SK-N-SH (cell line): ENCODE results near the gene CCDC40. TPM values are rescaled to one million over a fixed set of nuclear protein-coding genes. Genes with fewer than 3 reads are reported as not detected.
A peak's percentile ranks its signal among the peaks of the same experiment; 100 is the strongest.

Experiments used
- CTCF ChIA-PET: fragments of 300-600, 350-600 bp; formaldehyde crosslinking; extraction: SDS; loops from one replicate; lab custom pipeline; 2021; lab: Yijun Ruan, JAX
- POLR2A ChIA-PET: fragments of 350-600 bp; sonication (Branson Sonifier 250); formaldehyde crosslinking; extraction: SDS; loops from one replicate; lab custom pipeline; 2020; ENCODE audit warnings: antibody characterized with exemption, inconsistent platforms; lab: Yijun Ruan, JAX
- DNase-seq: peaks from one replicate; pipeline ENCODE4 v3.0.0; 2012
- H2AFZ ChIP-seq: fragments of 200-600 bp; sonication (generic); 2 replicates; pipeline ENCODE4 v1.8.1; 2016; ENCODE audit warnings: antibody characterized with exemption, mild to moderate bottlenecking, low read depth
- H3F3A ChIP-seq: fragments of 200-600 bp; sonication (generic); replicated peaks from 2 replicates; pipeline ENCODE3; 2016; ENCODE audit warnings: antibody characterized with exemption, mild to moderate bottlenecking; ENCODE audit not compliant: insufficient read depth
- H3K27ac ChIP-seq, 2 experiments: fragments of 200-500 bp in 1 of 2; fragments of 200-600 bp in 1 of 2; sonication (Bioruptor generic) in 1 of 2; sonication (generic), shearing (Covaris generic) in 1 of 2; 2 replicates each; pipeline versions ENCODE4 v1.5.1 to v1.6.1; 2014 to 2016; ENCODE audit warnings: low read depth in 2 of 2, inconsistent platforms in 1 of 2, low read length in 1 of 2, mild to moderate bottlenecking in 1 of 2, mixed read lengths in 1 of 2
- H3K27me3 ChIP-seq: fragments of 200-600 bp; sonication (generic), shearing (Covaris generic); 2 replicates; pipeline ENCODE4 v1.6.1; 2016; ENCODE audit warnings: mixed run types; ENCODE audit not compliant: insufficient read depth
- H3K36me3 ChIP-seq, 2 experiments: fragments of 200-500 bp in 1 of 2; fragments of 200-600 bp in 1 of 2; sonication (Bioruptor generic) in 1 of 2; sonication (generic) in 1 of 2; replicated peaks in 1 of 2; 2 replicates each; pipeline versions ENCODE3 to v1.5.1; 2014 to 2016; ENCODE audit warnings: low read length in 1 of 2, mild to moderate bottlenecking in 1 of 2; ENCODE audit not compliant: insufficient read depth in 2 of 2, control insufficient read depth in 1 of 2
- H3K4me1 ChIP-seq, 2 experiments: fragments of 200-500 bp in 1 of 2; fragments of 200-600 bp in 1 of 2; sonication (Bioruptor generic) in 1 of 2; sonication (generic), shearing (Covaris generic) in 1 of 2; 2 replicates each; pipeline versions ENCODE4 v1.5.1 to v1.6.1; 2014 to 2016; ENCODE audit warnings: low read depth in 1 of 2, low read length in 1 of 2, mixed run types in 1 of 2; ENCODE audit not compliant: insufficient read depth in 2 of 2, control insufficient read depth in 1 of 2
- H3K4me2 ChIP-seq: fragments of 200-600 bp; sonication (generic), shearing (Covaris generic); 2 replicates; pipeline ENCODE4 v1.6.1; 2017; ENCODE audit warnings: mixed run types
- H3K4me3 ChIP-seq, 2 experiments: fragments of 200-500 bp in 1 of 2; fragments of 200-600 bp in 1 of 2; sonication (Bioruptor generic) in 1 of 2; sonication (generic), shearing (Covaris generic) in 1 of 2; 2 replicates each; pipeline versions ENCODE4 v1.5.1 to v1.8.1; 2014 to 2016; ENCODE audit warnings: low read depth in 2 of 2, inconsistent platforms in 1 of 2, low read length in 1 of 2, mild to moderate bottlenecking in 1 of 2, mixed read lengths in 1 of 2, moderate library complexity in 1 of 2
- H3K79me2 ChIP-seq: fragments of 200-600 bp; sonication (generic); 2 replicates; pipeline ENCODE4 v1.8.1; 2017; ENCODE audit warnings: mild to moderate bottlenecking; ENCODE audit not compliant: insufficient read depth
- H3K9ac ChIP-seq: fragments of 200-600 bp; sonication (generic); 2 replicates; pipeline ENCODE4 v1.6.1; 2017; ENCODE audit warnings: mixed run types
- H3K9me2 ChIP-seq: fragments of 200-600 bp; sonication (generic); 2 replicates; pipeline ENCODE4 v1.6.1; 2017; ENCODE audit warnings: mixed run types
- H3K9me3 ChIP-seq: fragments of 200-600 bp; sonication (generic); 2 replicates; pipeline ENCODE4 v1.6.1; 2017; ENCODE audit warnings: mixed run types, mild to moderate bottlenecking, moderate library complexity
- H4K20me1 ChIP-seq: fragments of 200-600 bp; sonication (generic); 2 replicates; pipeline ENCODE4 v1.6.1; 2017; ENCODE audit warnings: mild to moderate bottlenecking, mixed run types; ENCODE audit not compliant: insufficient read depth
- ELF1 ChIP-seq: IDR thresholded peaks from 2 replicates; pipeline ENCODE4 v1.4.0; 2012
- EP300 ChIP-seq, 2 experiments: IDR thresholded peaks; 2 replicates each; pipeline versions ENCODE4 v1.4.0 to v1.6.1; 2012; ENCODE audit warnings: borderline replicate concordance in 1 of 2, low read depth in 1 of 2, low read length in 1 of 2
- GABPA ChIP-seq: IDR thresholded peaks from 2 replicates; pipeline ENCODE4 v1.4.0; 2012; ENCODE audit warnings: low read depth, mild to moderate bottlenecking
- IRF3 ChIP-seq: fragments of 150-350 bp; IDR thresholded peaks from 2 replicates; pipeline ENCODE4 v1.6.1; 2016; ENCODE audit warnings: mild to moderate bottlenecking, low read depth, low read length
- JUND ChIP-seq: IDR thresholded peaks from 2 replicates; pipeline ENCODE4 v1.4.0; 2012
- MAX ChIP-seq: IDR thresholded peaks from 2 replicates; pipeline ENCODE4 v1.4.0; 2012; ENCODE audit warnings: low read depth
- RCOR1 ChIP-seq: fragments of 150-350 bp; IDR thresholded peaks from 2 replicates; pipeline ENCODE4 v1.6.1; 2017; ENCODE audit warnings: antibody characterized with exemption, low read length
- REST ChIP-seq: IDR thresholded peaks from 2 replicates; pipeline ENCODE4 v1.6.1; 2012; ENCODE audit warnings: mild to moderate bottlenecking, low read depth, low read length, moderate library complexity
- SMC3 ChIP-seq: IDR thresholded peaks from 2 replicates; pipeline ENCODE4 v1.6.1; 2012; ENCODE audit warnings: low read depth, low read length, improper control_type of control experiment
- TAF1 ChIP-seq: IDR thresholded peaks from 2 replicates; pipeline ENCODE4 v1.6.1; 2012; ENCODE audit warnings: low read depth, mild to moderate bottlenecking, low read length, moderate library complexity, borderline replicate concordance
- USF1 ChIP-seq: IDR thresholded peaks from 2 replicates; pipeline ENCODE4 v1.4.0; 2012; ENCODE audit warnings: low read depth, borderline replicate concordance
- WGBS: methylation state at CpG from one replicate; pipeline ENCODE4 v1.1.6; 2017; ENCODE audit warnings: low lambda C conversion rate; 5-methylcytosine and 5-hydroxymethylcytosine counted together
- polyA plus RNA-seq, 3 experiments: library from polyadenylated mRNA; depleted of rRNA; stranded (reverse); fragments of >200 nt; gene quantifications; 2 replicates each; pipeline ENCODE4 v1.2.3, GENCODE V29; 2012

The CCDC40 gene
- polyA plus RNA-seq, 1 of the 3 experiments (the other 2 are of a cell fraction): 17.3 TPM

GRCh38 chr17:80053102-80053501, 16.7 kb downstream of the CCDC40 start:
- POLR2A ChIA-PET: no interaction called here
- CTCF ChIA-PET: interaction anchor here (0.8 to 4.1 kb wide), 4 partner anchors 15 to 45 kb away, joined by 3 to 28 read pairs (median 14); no protein-coding TSS in a partner anchor
- no peak overlapping the region for H3K4me2 ChIP-seq

More at GRCh38 chr17:80053102-80053501, 16.7 kb downstream of the CCDC40 start:
- H4K20me1 ChIP-seq: no peaks in the 10 kb centered on the region
- no peak overlapping the region for H2AFZ ChIP-seq
- no peaks in the 10 kb centered on the region for H3K27me3 ChIP-seq
- H3F3A ChIP-seq: no peaks in the 10 kb centered on the region
- no peaks in the 10 kb centered on the region for H3K4me1 ChIP-seq
- H3K79me2 ChIP-seq: no peaks in the 10 kb centered on the region
- H3K9me3 ChIP-seq: no peaks in the 10 kb centered on the region
- H3K9me2 ChIP-seq: no peaks in the 10 kb centered on the region
- no peak overlapping the region for H3K4me3 ChIP-seq
- H3K36me3 ChIP-seq: peaks cover 5 to 34% of the 10 kb centered on the region in 2 experiments
- WGBS: 93% methylated on average over 10 of the region's 10 CpGs
- no peak overlapping the region for H3K9ac ChIP-seq
- H3K27ac ChIP-seq: no peak overlapping the region
- TF ChIP-seq MAX: no peak
- TF ChIP-seq SMC3: no peak
- no peak for TF ChIP-seq GABPA
- no peak for TF ChIP-seq REST
- no peak for TF ChIP-seq JUND
- TF ChIP-seq ELF1: no peak
- no peak for TF ChIP-seq IRF3
- no peak for TF ChIP-seq USF1
- TF ChIP-seq TAF1: no peak
- TF ChIP-seq RCOR1: no peak
- TF ChIP-seq EP300 (IDR thresholded peaks at IDR 0.05; ENCODE audit: borderline replicate concordance in 1 of 2, low read depth in 1 of 2, low read length in 1 of 2): no peak
- DNase-seq: peak; percentile 54
